22Rv1 (cell line): ENCODE results near the gene IL2.

Source experiments
- H3K27ac ChIP-seq: fragments of 450-650 bp; 2 replicates; pipeline ENCODE4 v1.5.1; 2017
- ZFX ChIP-seq: fragments of 450-650 bp; IDR thresholded peaks from 2 replicates; pipeline ENCODE4 v1.6.1; 2017; ENCODE audit warnings: antibody characterized with exemption, borderline replicate concordance
- TF ChIP-seq, protein P1 (sequence below): fragments of 450-650 bp; IDR thresholded peaks from 2 replicates; pipeline ENCODE4 v1.5.1; 2017; ENCODE audit warnings: mild to moderate bottlenecking

IL2 gene

DNA sequence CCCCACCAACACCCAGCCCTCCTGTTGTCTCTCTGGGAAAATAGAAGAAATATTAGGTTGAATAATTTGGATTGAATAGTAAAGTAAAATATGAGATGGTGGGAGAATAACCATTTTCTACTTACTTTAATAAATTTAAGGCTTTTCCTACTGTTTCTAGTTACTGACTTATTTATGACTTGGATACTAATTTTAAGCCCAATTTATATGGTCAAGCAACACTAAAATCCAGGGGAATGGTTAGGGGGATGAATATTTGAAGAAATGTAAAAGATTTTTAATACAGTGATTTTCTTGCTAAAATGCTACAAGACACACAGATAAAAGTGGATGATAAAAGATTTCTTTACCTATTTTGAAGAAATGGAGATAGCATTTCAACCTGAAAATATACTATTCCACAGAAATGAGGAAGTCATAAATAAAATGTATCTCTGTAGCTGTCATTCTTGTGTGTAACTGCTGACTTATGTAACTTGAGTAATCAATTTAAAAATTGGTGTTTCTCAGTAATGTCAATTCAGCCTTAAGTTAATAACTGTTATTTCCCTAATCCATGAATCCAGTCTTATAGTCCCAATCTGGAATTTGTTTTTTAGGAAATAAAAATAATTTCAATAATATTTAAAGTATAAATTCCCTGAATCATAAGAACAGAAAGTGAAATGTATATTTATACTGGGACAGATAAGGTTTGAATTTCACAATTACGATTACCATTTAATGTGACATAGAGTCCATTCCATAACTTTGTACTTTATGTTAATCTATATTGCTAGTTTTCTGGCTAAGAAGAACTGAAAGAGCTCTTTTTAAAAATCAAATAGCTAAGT is 24.3 kb upstream of the IL2 start:
- TF ChIP-seq, protein P1, sequence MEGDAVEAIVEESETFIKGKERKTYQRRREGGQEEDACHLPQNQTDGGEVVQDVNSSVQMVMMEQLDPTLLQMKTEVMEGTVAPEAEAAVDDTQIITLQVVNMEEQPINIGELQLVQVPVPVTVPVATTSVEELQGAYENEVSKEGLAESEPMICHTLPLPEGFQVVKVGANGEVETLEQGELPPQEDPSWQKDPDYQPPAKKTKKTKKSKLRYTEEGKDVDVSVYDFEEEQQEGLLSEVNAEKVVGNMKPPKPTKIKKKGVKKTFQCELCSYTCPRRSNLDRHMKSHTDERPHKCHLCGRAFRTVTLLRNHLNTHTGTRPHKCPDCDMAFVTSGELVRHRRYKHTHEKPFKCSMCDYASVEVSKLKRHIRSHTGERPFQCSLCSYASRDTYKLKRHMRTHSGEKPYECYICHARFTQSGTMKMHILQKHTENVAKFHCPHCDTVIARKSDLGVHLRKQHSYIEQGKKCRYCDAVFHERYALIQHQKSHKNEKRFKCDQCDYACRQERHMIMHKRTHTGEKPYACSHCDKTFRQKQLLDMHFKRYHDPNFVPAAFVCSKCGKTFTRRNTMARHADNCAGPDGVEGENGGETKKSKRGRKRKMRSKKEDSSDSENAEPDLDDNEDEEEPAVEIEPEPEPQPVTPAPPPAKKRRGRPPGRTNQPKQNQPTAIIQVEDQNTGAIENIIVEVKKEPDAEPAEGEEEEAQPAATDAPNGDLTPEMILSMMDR: no peak
- TF ChIP-seq ZFX: no peak
- no peak overlapping the region for H3K27ac ChIP-seq

DNA sequence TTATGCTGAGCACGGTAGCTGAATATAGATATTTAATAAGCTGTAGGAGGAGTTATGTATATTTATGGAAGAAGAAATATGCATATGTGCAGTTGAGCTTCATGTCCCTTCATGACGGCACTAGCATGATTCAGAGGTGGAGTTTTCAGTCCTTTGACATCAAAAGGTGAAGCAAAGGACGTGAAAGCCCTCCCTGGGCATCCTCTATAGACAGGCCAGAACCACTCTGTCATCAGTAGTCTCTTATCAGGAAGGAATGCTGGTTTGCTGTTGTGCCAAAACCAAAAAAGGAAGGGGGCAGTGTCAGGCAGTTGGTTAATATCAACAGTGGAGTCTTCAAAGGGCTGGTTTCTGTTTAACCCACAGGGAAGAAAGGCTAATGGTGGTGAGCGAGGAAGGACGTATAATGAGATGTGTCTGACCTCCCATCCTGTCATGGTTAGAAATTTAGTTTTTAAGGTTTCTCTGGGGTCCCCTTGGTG is 23.5 kb upstream of the IL2 start:
- no peak overlapping the region for H3K27ac ChIP-seq
- TF ChIP-seq, protein P1: no peak
- TF ChIP-seq ZFX: no peak

DNA sequence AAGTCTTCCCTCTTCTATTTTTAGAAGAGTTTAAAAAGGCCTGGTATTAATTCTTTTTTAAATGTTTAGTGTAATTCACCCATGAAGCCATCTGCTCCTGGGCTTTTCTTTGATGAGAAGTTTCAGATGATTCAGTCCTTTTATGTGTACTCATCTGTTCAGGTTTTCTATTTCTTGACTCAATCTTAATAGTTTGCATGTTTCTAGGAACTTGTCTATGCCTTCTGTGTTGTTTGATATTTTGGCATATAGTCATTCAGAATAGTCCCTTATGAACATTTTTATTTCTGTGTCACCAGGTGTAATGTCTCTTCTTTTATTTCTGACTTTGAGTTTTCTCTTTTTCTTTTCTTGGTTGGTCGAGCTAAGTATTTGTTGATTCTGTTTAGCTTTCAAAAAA is 20.2 kb upstream of the IL2 start:
- TF ChIP-seq, protein P1: no peak
- no peak for TF ChIP-seq ZFX
- H3K27ac ChIP-seq: no peak overlapping the region

DNA sequence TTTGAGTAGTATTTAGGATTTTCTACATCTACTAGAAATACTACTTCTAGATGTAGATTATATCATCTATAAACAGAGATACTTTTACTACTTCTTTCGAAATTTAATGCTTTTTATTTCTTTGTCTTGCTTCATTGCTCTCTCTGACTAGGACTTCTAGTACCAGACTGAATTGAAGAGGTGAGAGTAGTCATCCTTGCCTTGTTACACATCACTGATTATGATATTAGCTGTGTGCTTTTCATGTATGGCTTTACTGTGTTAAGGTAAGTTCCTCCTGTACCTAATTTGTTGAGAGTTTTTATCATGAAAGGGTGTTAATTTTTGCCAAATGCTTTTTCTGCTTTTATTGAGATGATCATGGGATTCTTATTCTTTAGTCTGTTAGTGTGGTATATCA is 19.6 kb upstream of the IL2 start:
- TF ChIP-seq, protein P1: no peak
- no peak for TF ChIP-seq ZFX

DNA sequence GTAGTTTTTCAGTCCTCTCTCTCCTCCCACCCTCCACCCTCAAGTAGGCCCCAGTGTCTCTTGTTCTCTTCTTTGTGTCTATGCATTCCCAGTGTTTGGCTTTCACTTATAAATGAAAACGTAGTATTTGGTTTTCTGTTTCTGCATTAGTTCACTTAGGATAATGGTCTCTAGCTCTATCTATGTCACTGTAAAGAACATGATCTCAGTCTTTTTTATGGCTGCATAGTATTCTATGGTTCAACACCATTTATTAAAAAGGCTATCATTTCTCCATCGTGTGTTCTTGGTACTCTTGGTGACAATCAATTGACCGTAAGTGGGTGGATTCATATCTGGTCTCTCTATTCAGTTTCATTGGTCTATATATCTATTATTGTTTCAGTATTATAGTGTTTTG is 18.7 kb upstream of the IL2 start:
- no peak overlapping the region for H3K27ac ChIP-seq
- TF ChIP-seq ZFX: no peak
- TF ChIP-seq, protein P1: no peak

More for the DNA sequence above, 19.6 kb upstream of the IL2 start:
- H3K27ac ChIP-seq: no peak overlapping the region

DNA sequence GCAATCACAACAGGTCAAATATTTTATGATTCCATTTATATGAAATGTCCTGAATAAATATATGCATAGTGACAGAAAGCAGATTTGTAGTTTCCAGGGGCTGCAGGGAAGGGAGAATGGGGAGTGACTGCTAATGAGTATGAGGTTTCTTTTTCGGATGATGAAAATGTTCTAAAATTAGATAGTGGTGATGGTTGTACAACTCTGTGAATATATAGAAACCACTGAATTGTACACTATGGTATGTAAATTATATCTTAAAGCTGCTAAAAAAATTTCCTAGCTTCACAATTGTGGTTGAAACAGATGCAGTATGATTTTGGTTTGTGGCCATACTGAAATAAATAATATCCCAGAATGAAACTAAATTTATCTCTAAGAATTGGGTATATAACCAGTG is 12.9 kb upstream of the IL2 start:
- TF ChIP-seq, protein P1: no peak
- no peak for TF ChIP-seq ZFX
- H3K27ac ChIP-seq: no peak overlapping the region

DNA sequence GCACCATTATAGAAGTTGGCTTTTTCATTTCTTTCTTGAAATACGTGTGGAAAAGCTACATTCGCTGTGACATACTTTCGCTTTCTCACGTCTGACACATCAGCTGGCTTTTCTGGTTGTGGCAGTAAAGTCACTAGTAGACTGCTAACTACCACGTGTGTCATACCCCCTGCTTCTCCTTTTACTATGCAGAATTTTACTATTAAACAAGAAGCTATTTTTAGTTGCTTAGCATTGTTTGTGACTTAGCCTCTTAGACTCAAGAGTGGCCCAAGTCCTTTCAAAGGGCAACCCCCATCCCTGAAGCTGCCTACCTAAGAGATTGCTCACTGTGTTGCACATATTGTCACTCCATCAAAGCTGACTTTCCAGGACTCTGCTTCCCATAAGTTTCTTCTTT is 2.1 kb upstream of the IL2 start:
- TF ChIP-seq ZFX: no peak
- TF ChIP-seq, protein P1: no peak
- no peak overlapping the region for H3K27ac ChIP-seq
